ENCODE results near the gene WARS2. TPM values are rescaled to one million over a fixed set of nuclear protein-coding genes. Genes with fewer than 3 reads are reported as not detected.
"Not testable (repeated sequence)": the region's sequence is repeated elsewhere in the genome, so short reads cannot be mapped to it uniquely, and the experiment has no call there.

The WARS2 gene
- 20.6 TPM in 2 replicates for total RNA-seq

GRCh38 chr1:119140177-119141019 is at the start of gene WARS2:
WARS2 (minus strand) TSS chr1:119140653; CDS start chr1:119140644, 9 bp downstream.
- DNase-seq (ENCODE audit: low spot score) = peak; percentile 92
- no peaks in the 10 kb centered on the region for H3K27me3 Mint-ChIP-seq (ENCODE audit: insufficient read depth)
- intact Hi-C loops (cut with micrococcal nuclease) = loop anchor here (1.0 to 10.0 kb wide), 5 partner anchors 134 to 1776 kb away; partner anchors contain the start of genes MAN1A2 and PHGDH
- H3K27ac Mint-ChIP-seq = no peak within 1 kb of the TSS
- H3K4me3 Mint-ChIP-seq = no peak within 1 kb of the TSS
- no peaks in the 10 kb centered on the region for H3K9me3 Mint-ChIP-seq
- H3K4me1 Mint-ChIP-seq (ENCODE audit: low read depth) = peaks cover 41% of the 10 kb centered on the region
- peaks cover 17% of the 10 kb centered on the region for H3K36me3 Mint-ChIP-seq (ENCODE audit: low read depth)

- H3K36me3 Mint-ChIP-seq (ENCODE audit: low read depth) = peaks cover 2% of the 10 kb centered on the region
Measured at GRCh38 chr1:119188926-119189325, 48.5 kb upstream of the WARS2 start.

GRCh38 chr1:119187416-119187815 is 47.0 kb upstream of the WARS2 start:
- no peak overlapping the region for H3K27ac Mint-ChIP-seq
- H3K4me1 Mint-ChIP-seq (ENCODE audit: low read depth) = no peaks in the 10 kb centered on the region
- no peaks in the 10 kb centered on the region for H3K27me3 Mint-ChIP-seq (ENCODE audit: insufficient read depth)
- peaks cover 2% of the 10 kb centered on the region for H3K36me3 Mint-ChIP-seq (ENCODE audit: low read depth)
- DNase-seq (ENCODE audit: low spot score) = no peak
- intact Hi-C loops (cut with micrococcal nuclease) = no loop called here
- no peaks in the 10 kb centered on the region for H3K9me3 Mint-ChIP-seq
- no peak overlapping the region for H3K4me3 Mint-ChIP-seq

More at GRCh38 chr1:119188926-119189325, 48.5 kb upstream of the WARS2 start:
- Mint-ChIP-seq H3K9me3 (no peaks in the 10 kb centered on the region), H3K4me1 (ENCODE audit: low read depth) (no peaks in the 10 kb centered on the region), H3K4me3 (no peak overlapping the region), H3K27me3 (ENCODE audit: insufficient read depth) (no peaks in the 10 kb centered on the region), H3K27ac (no peak overlapping the region)
- DNase-seq (ENCODE audit: low spot score) = no peak
- intact Hi-C loops (cut with micrococcal nuclease) = no loop called here

- H3K27ac Mint-ChIP-seq = no peak overlapping the region
Measured at GRCh38 chr1:119186471-119186870, 46.0 kb upstream of the WARS2 start.

GRCh38 chr1:119184972-119185371 is 44.5 kb upstream of the WARS2 start:
- no peaks in the 10 kb centered on the region for H3K4me1 Mint-ChIP-seq (ENCODE audit: low read depth)
- H3K27ac Mint-ChIP-seq = no peak overlapping the region
- intact Hi-C loops (cut with micrococcal nuclease) = no loop called here
- no peak for DNase-seq (ENCODE audit: low spot score)
- peaks cover 3% of the 10 kb centered on the region for H3K36me3 Mint-ChIP-seq (ENCODE audit: low read depth)
- H3K27me3 Mint-ChIP-seq (ENCODE audit: insufficient read depth) = no peaks in the 10 kb centered on the region
- H3K9me3 Mint-ChIP-seq = no peaks in the 10 kb centered on the region
- H3K4me3 Mint-ChIP-seq = no peak overlapping the region

More at GRCh38 chr1:119186471-119186870, 46.0 kb upstream of the WARS2 start:
- Mint-ChIP-seq H3K4me3 (no peak overlapping the region), H3K36me3 (ENCODE audit: low read depth) (peaks cover 2% of the 10 kb centered on the region), H3K27me3 (ENCODE audit: insufficient read depth) (no peaks in the 10 kb centered on the region), H3K4me1 (ENCODE audit: low read depth) (no peaks in the 10 kb centered on the region), H3K9me3 (no peaks in the 10 kb centered on the region)
- intact Hi-C loops (cut with micrococcal nuclease) = no loop called here
- no peak for DNase-seq (ENCODE audit: low spot score)

- Mint-ChIP-seq H3K27me3 (ENCODE audit: insufficient read depth) (no peaks in the 10 kb centered on the region), H3K9me3 (no peaks in the 10 kb centered on the region), H3K4me1 (ENCODE audit: low read depth) (no peaks in the 10 kb centered on the region), H3K27ac (no peak overlapping the region), H3K36me3 (ENCODE audit: low read depth) (peaks cover 12% of the 10 kb centered on the region), H3K4me3 (no peak overlapping the region)
- DNase-seq (ENCODE audit: low spot score) = no peak
- intact Hi-C loops (cut with micrococcal nuclease) = no loop called here
Measured at GRCh38 chr1:119181218-119181617, 40.8 kb upstream of the WARS2 start.

- no peak for DNase-seq (ENCODE audit: low spot score)
- intact Hi-C loops (cut with micrococcal nuclease) = no loop called here
- Mint-ChIP-seq H3K4me1 (ENCODE audit: low read depth) (no peaks in the 10 kb centered on the region), H3K9me3 (no peaks in the 10 kb centered on the region), H3K4me3 (no peak overlapping the region), H3K27me3 (ENCODE audit: insufficient read depth) (no peaks in the 10 kb centered on the region), H3K27ac (no peak overlapping the region), H3K36me3 (ENCODE audit: low read depth) (peaks cover 18% of the 10 kb centered on the region)
Measured at GRCh38 chr1:119179051-119179450, 38.6 kb upstream of the WARS2 start.

- intact Hi-C loops (cut with micrococcal nuclease); DNase-seq (ENCODE audit: low spot score): not testable (repeated sequence)
Measured at GRCh38 chr1:119172927-119173326, 32.5 kb upstream of the WARS2 start.

GRCh38 chr1:119171381-119172010 is 31.0 kb upstream of the WARS2 start:
- DNase-seq (ENCODE audit: low spot score); H3K4me3 Mint-ChIP-seq; H3K4me1 Mint-ChIP-seq (ENCODE audit: low read depth); intact Hi-C loops (cut with micrococcal nuclease); H3K9me3 Mint-ChIP-seq; H3K27ac Mint-ChIP-seq; H3K27me3 Mint-ChIP-seq (ENCODE audit: insufficient read depth): not testable (repeated sequence)
- H3K36me3 Mint-ChIP-seq (ENCODE audit: low read depth) = peaks cover 20% of the 10 kb centered on the region

More at GRCh38 chr1:119172927-119173326, 32.5 kb upstream of the WARS2 start:
- peaks cover 20% of the 10 kb centered on the region for H3K36me3 Mint-ChIP-seq (ENCODE audit: low read depth)
- not testable (repeated sequence) for H3K27me3 Mint-ChIP-seq (ENCODE audit: insufficient read depth); H3K9me3 Mint-ChIP-seq; H3K4me3 Mint-ChIP-seq; H3K4me1 Mint-ChIP-seq (ENCODE audit: low read depth); H3K27ac Mint-ChIP-seq

GRCh38 chr1:119163396-119163795 is 22.9 kb upstream of the WARS2 start:
- H3K4me3 Mint-ChIP-seq = no peak overlapping the region
- no peaks in the 10 kb centered on the region for H3K9me3 Mint-ChIP-seq
- H3K36me3 Mint-ChIP-seq (ENCODE audit: low read depth) = peaks cover 23% of the 10 kb centered on the region
- no peak for DNase-seq (ENCODE audit: low spot score)
- intact Hi-C loops (cut with micrococcal nuclease) = no loop called here
- H3K27me3 Mint-ChIP-seq (ENCODE audit: insufficient read depth) = no peaks in the 10 kb centered on the region
- H3K27ac Mint-ChIP-seq = no peak overlapping the region
- no peaks in the 10 kb centered on the region for H3K4me1 Mint-ChIP-seq (ENCODE audit: low read depth)

GRCh38 chr1:119160866-119161265 is 20.4 kb upstream of the WARS2 start:
- Mint-ChIP-seq H3K9me3 (no peaks in the 10 kb centered on the region), H3K27ac (no peak overlapping the region), H3K4me3 (no peak overlapping the region), H3K4me1 (ENCODE audit: low read depth) (no peaks in the 10 kb centered on the region), H3K36me3 (ENCODE audit: low read depth) (peaks cover 37% of the 10 kb centered on the region), H3K27me3 (ENCODE audit: insufficient read depth) (no peaks in the 10 kb centered on the region)
- intact Hi-C loops (cut with micrococcal nuclease) = no loop called here
- DNase-seq (ENCODE audit: low spot score) = no peak

GRCh38 chr1:119160409-119160808 is 20.0 kb upstream of the WARS2 start:
- Mint-ChIP-seq H3K4me3 (no peak overlapping the region), H3K9me3 (no peaks in the 10 kb centered on the region), H3K4me1 (ENCODE audit: low read depth) (no peaks in the 10 kb centered on the region), H3K36me3 (ENCODE audit: low read depth) (peaks cover 39% of the 10 kb centered on the region), H3K27ac (no peak overlapping the region), H3K27me3 (ENCODE audit: insufficient read depth) (no peaks in the 10 kb centered on the region)
- no peak for DNase-seq (ENCODE audit: low spot score)
- intact Hi-C loops (cut with micrococcal nuclease) = no loop called here

- no peaks in the 10 kb centered on the region for H3K9me3 Mint-ChIP-seq
- intact Hi-C loops (cut with micrococcal nuclease) = no loop called here
- DNase-seq (ENCODE audit: low spot score) = no peak
- no peak overlapping the region for H3K4me3 Mint-ChIP-seq
- H3K36me3 Mint-ChIP-seq (ENCODE audit: low read depth) = peaks cover 42% of the 10 kb centered on the region
- H3K4me1 Mint-ChIP-seq (ENCODE audit: low read depth) = no peaks in the 10 kb centered on the region
- H3K27ac Mint-ChIP-seq = no peak overlapping the region
- H3K27me3 Mint-ChIP-seq (ENCODE audit: insufficient read depth) = no peaks in the 10 kb centered on the region
Measured at GRCh38 chr1:119159966-119160365, 19.5 kb upstream of the WARS2 start.

Data from activated T-helper 1 cell treated with anti-CD3 and anti-CD28 coated beads, Interleukin-12 subunit alpha, Interleukin-12 subunit beta, Interleukin-2, Interleukin-4 antibody, amounts not matched to agents 30 ng/mL and 10 ng/mL and 1 ng/mL, durations not matched to agents 14 hours and 24 hours and 36 hours (primary cell).